OCI-LY3 (cell line): ENCODE measurements around the gene IQGAP1.

ENCODE experiments used
- H2AFZ ChIP-seq: fragments of 200-600, 300-600 bp; shearing (Covaris generic); 2 replicates; pipeline ENCODE4 v1.6.0; 2014; ENCODE audit warnings: antibody characterized with exemption, low read depth, low read length
- H3K27ac ChIP-seq: fragments of 200-600, 300-600 bp; sonication (generic); 2 replicates; pipeline ENCODE4 v1.5.1; 2014; ENCODE audit warnings: mild to moderate bottlenecking, low read length, moderate library complexity, mixed read lengths
- H3K27me3 ChIP-seq: fragments of 200-600, 300-600 bp; sonication (generic); 2 replicates; pipeline ENCODE4 v1.6.1; 2014; ENCODE audit warnings: low read depth, low read length, mixed read lengths
- H3K36me3 ChIP-seq: fragments of 200-600, 300-600 bp; sonication (generic); replicated peaks from 2 replicates; pipeline ENCODE3; 2014; ENCODE audit warnings: low read depth, low read length, mixed read lengths
- H3K4me1 ChIP-seq: fragments of 300-600, 200-600 bp; sonication (generic); 2 replicates; pipeline ENCODE4 v1.6.1; 2014; ENCODE audit warnings: low read length, mixed read lengths
- H3K4me2 ChIP-seq: fragments of 200-600, 300-600 bp; sonication (generic); 2 replicates; pipeline ENCODE4 v1.6.1; 2014; ENCODE audit warnings: low read length, mixed read lengths
- H3K4me3 ChIP-seq: fragments of 300-600, 200-600 bp; sonication (generic); 2 replicates; pipeline ENCODE4 v1.5.1; 2014; ENCODE audit warnings: antibody characterized with exemption, mild to moderate bottlenecking, low read length, moderate library complexity
- H3K79me2 ChIP-seq: fragments of 300-600, 200-600 bp; shearing (Covaris generic); 2 replicates; pipeline ENCODE4 v1.6.1; 2014; ENCODE audit warnings: mild to moderate bottlenecking, low read length, mixed read lengths
- H3K9ac ChIP-seq: fragments of 300-600, 200-600 bp; shearing (Covaris generic); 2 replicates; pipeline ENCODE4 v1.6.0; 2014; ENCODE audit warnings: mild to moderate bottlenecking, low read length, moderate library complexity
- H3K9me3 ChIP-seq: fragments of 200-600, 300-600 bp; shearing (Covaris generic); 2 replicates; pipeline ENCODE4 v1.6.1; 2014; ENCODE audit warnings: low read length, mixed read lengths; ENCODE audit not compliant: insufficient read depth
- H4K20me1 ChIP-seq: fragments of 200-600, 300-600 bp; sonication (generic); 2 replicates; pipeline ENCODE4 v1.6.1; 2016; ENCODE audit warnings: low read length, mixed read lengths; ENCODE audit not compliant: insufficient read depth
- EZH2phosphoT487 ChIP-seq: fragments of 200-600 bp; shearing (Covaris generic); IDR thresholded peaks from 2 replicates; pipeline ENCODE4 v1.6.1; 2018; ENCODE audit warnings: antibody characterized with exemption, mixed run types, low read depth
- TF ChIP-seq, protein P1 (sequence below): fragments of 200-600, 300-600 bp; sonication (generic); IDR thresholded peaks from 2 replicates; pipeline ENCODE4 v1.5.1; 2014; ENCODE audit warnings: antibody characterized with exemption, low read length, low read depth

IQGAP1 gene

DNA sequence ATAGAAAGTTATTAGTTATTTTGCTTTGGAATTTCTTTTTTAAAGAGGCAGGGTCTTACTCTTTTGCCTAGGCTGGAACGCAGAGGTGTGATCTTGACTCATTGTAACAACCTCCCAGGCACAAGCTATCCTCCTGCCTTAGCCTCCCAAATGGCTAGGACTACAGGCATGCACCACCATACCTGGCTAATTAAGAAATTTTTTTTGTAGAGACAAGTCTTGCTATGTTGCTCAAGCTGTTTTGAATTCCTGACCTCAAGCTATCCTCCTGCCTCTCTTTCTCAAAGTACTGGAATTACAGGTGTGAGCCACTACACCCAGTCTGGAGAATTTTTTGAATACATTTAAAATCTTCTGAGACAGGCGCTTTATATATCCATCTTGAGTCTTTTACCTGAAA is 49.5 kb downstream of the IQGAP1 start:
- Histone ChIP-seq H3K9ac (no peak overlapping the region), H3K27me3 (no peaks in the 10 kb centered on the region), H3K36me3 (peaks cover 53% of the 10 kb centered on the region), H3K9me3 (no peaks in the 10 kb centered on the region), H4K20me1 (no peaks in the 10 kb centered on the region; the same call in 1 of the 2 replicates), H3K4me1 (peaks cover 9% of the 10 kb centered on the region), H3K27ac (no peak overlapping the region), H3K4me2 (no peak overlapping the region), H2AFZ (no peak overlapping the region), H3K4me3 (no peak overlapping the region), H3K79me2 (no peaks in the 10 kb centered on the region)
- no peak for TF ChIP-seq EZH2phosphoT487
- TF ChIP-seq, protein P1, sequence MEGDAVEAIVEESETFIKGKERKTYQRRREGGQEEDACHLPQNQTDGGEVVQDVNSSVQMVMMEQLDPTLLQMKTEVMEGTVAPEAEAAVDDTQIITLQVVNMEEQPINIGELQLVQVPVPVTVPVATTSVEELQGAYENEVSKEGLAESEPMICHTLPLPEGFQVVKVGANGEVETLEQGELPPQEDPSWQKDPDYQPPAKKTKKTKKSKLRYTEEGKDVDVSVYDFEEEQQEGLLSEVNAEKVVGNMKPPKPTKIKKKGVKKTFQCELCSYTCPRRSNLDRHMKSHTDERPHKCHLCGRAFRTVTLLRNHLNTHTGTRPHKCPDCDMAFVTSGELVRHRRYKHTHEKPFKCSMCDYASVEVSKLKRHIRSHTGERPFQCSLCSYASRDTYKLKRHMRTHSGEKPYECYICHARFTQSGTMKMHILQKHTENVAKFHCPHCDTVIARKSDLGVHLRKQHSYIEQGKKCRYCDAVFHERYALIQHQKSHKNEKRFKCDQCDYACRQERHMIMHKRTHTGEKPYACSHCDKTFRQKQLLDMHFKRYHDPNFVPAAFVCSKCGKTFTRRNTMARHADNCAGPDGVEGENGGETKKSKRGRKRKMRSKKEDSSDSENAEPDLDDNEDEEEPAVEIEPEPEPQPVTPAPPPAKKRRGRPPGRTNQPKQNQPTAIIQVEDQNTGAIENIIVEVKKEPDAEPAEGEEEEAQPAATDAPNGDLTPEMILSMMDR: no peak

DNA sequence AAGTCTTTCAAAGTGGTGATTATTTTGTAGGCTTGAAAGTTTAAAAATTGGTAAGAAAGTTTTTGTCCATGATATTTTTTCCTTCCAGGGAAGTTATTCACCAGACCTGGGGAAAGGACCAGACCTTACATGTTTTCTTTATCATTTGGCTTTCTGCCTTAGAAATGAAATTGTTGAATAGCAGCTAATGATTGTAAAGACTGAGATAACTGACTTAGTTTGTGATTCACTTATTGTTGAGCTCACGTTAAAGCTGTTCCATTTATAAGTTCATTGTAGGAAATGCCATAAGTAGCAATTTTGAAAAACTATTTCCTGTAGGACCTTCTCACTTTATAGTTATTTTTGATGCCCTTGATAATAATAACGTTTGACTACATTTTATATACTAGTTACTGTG is 51.9 kb downstream of the IQGAP1 start:
- TF ChIP-seq, protein P1: no peak
- TF ChIP-seq EZH2phosphoT487: no peak
- Histone ChIP-seq H3K4me1 (peaks cover 9% of the 10 kb centered on the region), H3K9ac (no peak overlapping the region), H3K4me2 (no peak overlapping the region), H3K36me3 (peaks cover 42% of the 10 kb centered on the region), H3K4me3 (no peak overlapping the region), H4K20me1 (no peaks in the 10 kb centered on the region), H2AFZ (no peak overlapping the region), H3K27ac (no peak overlapping the region), H3K27me3 (no peaks in the 10 kb centered on the region), H3K79me2 (no peaks in the 10 kb centered on the region), H3K9me3 (no peaks in the 10 kb centered on the region)

DNA sequence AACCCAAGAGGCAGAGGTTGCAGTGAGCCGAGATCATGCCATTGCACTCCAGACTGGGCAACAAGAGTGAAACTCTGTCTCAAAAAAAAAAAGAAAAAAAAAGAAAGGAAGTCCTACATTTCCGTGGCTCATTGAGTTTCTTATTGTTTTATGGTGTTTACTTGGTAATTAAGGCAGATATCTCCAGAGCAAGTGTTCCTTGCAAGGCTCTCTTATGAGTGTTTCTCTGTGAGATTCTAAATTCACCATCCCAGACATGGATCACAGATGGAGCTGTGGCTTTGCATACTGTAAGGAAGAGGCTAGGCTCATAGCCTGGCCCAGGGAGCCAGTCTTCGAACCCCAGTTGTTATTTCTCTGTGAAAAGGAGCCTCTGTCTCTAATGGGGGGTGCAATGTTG is 53.0 kb downstream of the IQGAP1 start:
- H3K36me3 ChIP-seq: peaks cover 47% of the 10 kb centered on the region
- H3K4me3 ChIP-seq: no peak overlapping the region
- H3K27ac ChIP-seq: no peak overlapping the region
- H3K4me1 ChIP-seq: peaks cover 9% of the 10 kb centered on the region
- H3K9me3 ChIP-seq: no peaks in the 10 kb centered on the region
- no peak overlapping the region for H3K4me2 ChIP-seq
- H3K9ac ChIP-seq: no peak overlapping the region
- no peaks in the 10 kb centered on the region for H4K20me1 ChIP-seq
- no peaks in the 10 kb centered on the region for H3K79me2 ChIP-seq
- H2AFZ ChIP-seq: no peak overlapping the region
- TF ChIP-seq EZH2phosphoT487: no peak
- TF ChIP-seq, protein P1: no peak
- H3K27me3 ChIP-seq: no peaks in the 10 kb centered on the region

DNA sequence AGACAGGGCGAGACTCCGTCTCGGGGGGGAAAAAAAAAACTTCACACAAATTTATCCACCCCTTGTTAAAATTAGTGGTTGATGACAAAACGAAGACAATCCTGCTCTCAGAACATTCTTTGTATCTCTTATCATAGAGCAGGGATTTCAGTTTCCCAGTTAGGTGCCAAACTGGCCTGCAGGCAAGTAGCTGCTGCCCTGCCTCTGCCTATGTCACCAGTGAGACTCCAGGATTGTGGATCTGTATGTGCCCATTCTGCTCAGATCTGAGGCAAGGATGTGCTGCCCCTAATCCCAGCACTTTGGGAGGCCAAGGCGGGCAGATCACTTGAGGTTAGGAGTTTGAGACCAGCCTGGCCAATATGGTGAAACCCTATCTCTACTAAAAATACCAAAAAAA is 54.4 kb downstream of the IQGAP1 start:
- Histone ChIP-seq H3K9ac (no peak overlapping the region), H3K27me3 (no peaks in the 10 kb centered on the region), H4K20me1 (no peaks in the 10 kb centered on the region), H3K9me3 (no peaks in the 10 kb centered on the region), H3K27ac (no peak overlapping the region), H3K36me3 (peaks cover 40% of the 10 kb centered on the region), H2AFZ (no peak overlapping the region), H3K4me3 (no peak overlapping the region), H3K4me1 (no peaks in the 10 kb centered on the region), H3K79me2 (no peaks in the 10 kb centered on the region), H3K4me2 (no peak overlapping the region)
- no peak for TF ChIP-seq EZH2phosphoT487
